Activated CD8-positive, alpha-beta memory T cell treated with anti-CD3 and anti-CD28 coated beads, Interleukin-2, amount 50 U/mL, for 1 hour (primary cell): ENCODE results near the gene CCT3.
"Not testable (repeated sequence)": the region's sequence is repeated elsewhere in the genome, so short reads cannot be mapped to it uniquely, and the experiment has no call there.

Experiments
- DNase-seq: peaks from one replicate; pipeline ENCODE4 v3.0.0-alpha.2; 2020; ENCODE audit errors: extremely low read depth

The CCT3 gene

GRCh38 chr1:156337052-156337887 lies 822 bp downstream of the CCT3 start:
- DNase-seq, result no peak

- no peak for DNase-seq
Observed at GRCh38 chr1:156336242-156336641, 1.9 kb downstream of the CCT3 start.

- not testable (repeated sequence) for DNase-seq
Observed at GRCh38 chr1:156323179-156323578, 14.9 kb downstream of the CCT3 start.

- no peak for DNase-seq
Observed at GRCh38 chr1:156320560-156320959, 17.5 kb downstream of the CCT3 start.

- no peak for DNase-seq
Observed at GRCh38 chr1:156319664-156320063, 18.4 kb downstream of the CCT3 start.

GRCh38 chr1:156316909-156317308 lies 21.2 kb downstream of the CCT3 start:
- no peak for DNase-seq

GRCh38 chr1:156310962-156311361 lies 27.1 kb downstream of the CCT3 start:
- no peak for DNase-seq

GRCh38 chr1:156308078-156308477 lies 30.0 kb downstream of the CCT3 start:
- DNase-seq, result no peak

GRCh38 chr1:156305215-156305614 lies 32.9 kb downstream of the CCT3 start:
- no peak for DNase-seq

GRCh38 chr1:156303241-156303640 lies 34.9 kb downstream of the CCT3 start:
- no peak for DNase-seq

GRCh38 chr1:156298852-156299357 lies 39.2 kb downstream of the CCT3 start, which contains the start of gene VHLL:
VHLL (minus strand) TSS chr1:156299307; CDS start chr1:156299189, 118 bp downstream.
- no peak for DNase-seq

GRCh38 chr1:156295391-156295947 lies 42.6 kb downstream of the CCT3 start, which contains the start of gene GLMP:
GLMP (minus strand) TSS chr1:156295679; CDS start chr1:156295645, 34 bp downstream.
- DNase-seq, result no peak

GRCh38 chr1:156293895-156294294 lies 44.2 kb downstream of the CCT3 start:
- no peak for DNase-seq

GRCh38 chr1:156293098-156293434 lies 45.0 kb downstream of the CCT3 start:
- no peak for DNase-seq

GRCh38 chr1:156291226-156292061 lies 46.6 kb downstream of the CCT3 start:
- DNase-seq, result no peak

- no peak for DNase-seq
Observed at GRCh38 chr1:156289857-156290256, 48.2 kb downstream of the CCT3 start.

GRCh38 chr1:156286061-156286460 lies 52.0 kb downstream of the CCT3 start:
- DNase-seq, result no peak

- no peak for DNase-seq
Observed at GRCh38 chr1:156285437-156285836, 52.7 kb downstream of the CCT3 start.

- no peak for DNase-seq
Observed at GRCh38 chr1:156284757-156285156, 53.3 kb downstream of the CCT3 start.

GRCh38 chr1:156284112-156284511 lies 54.0 kb downstream of the CCT3 start, which contains the start of gene TMEM79:
TMEM79 (plus strand) TSS chr1:156284325; CDS start chr1:156285227, 902 bp downstream.
- DNase-seq, result no peak

- DNase-seq, result no peak
Observed at GRCh38 chr1:156283521-156283920, 54.6 kb downstream of the CCT3 start.
